ENCODE data around the gene GJA10.

Gene GJA10

GRCh38 chr6:89944181-89944755 lies 50.0 kb downstream of the GJA10 start:
- no peak for DNase-seq (ENCODE audit: low read depth)
- H3K4me3 ChIP-seq (ENCODE audit: low read depth, low read length): no peak overlapping the region
- TF ChIP-seq CTCF (IDR thresholded peaks at IDR 0.05; ENCODE audit: insufficient read depth, low read depth, low read length, missing control alignments): no peak

GRCh38 chr6:89944826-89945407 lies 50.6 kb downstream of the GJA10 start:
- DNase-seq (ENCODE audit: low read depth): peak; percentile 12
- TF ChIP-seq CTCF (IDR thresholded peaks at IDR 0.05; ENCODE audit: insufficient read depth, low read depth, low read length, missing control alignments): peak; percentile 22
- no peak overlapping the region for H3K4me3 ChIP-seq (ENCODE audit: low read depth, low read length)
